Activated CD4-positive, CD25-positive, alpha-beta regulatory T cell (primary cell): Measurements from ENCODE around the gene MCF2L2.

Experiments
- DNase-seq, 4 experiments: peaks; one replicate each; lab custom pipeline; 2025; lab: John Stamatoyannopoulos, UW

Gene MCF2L2

DNA sequence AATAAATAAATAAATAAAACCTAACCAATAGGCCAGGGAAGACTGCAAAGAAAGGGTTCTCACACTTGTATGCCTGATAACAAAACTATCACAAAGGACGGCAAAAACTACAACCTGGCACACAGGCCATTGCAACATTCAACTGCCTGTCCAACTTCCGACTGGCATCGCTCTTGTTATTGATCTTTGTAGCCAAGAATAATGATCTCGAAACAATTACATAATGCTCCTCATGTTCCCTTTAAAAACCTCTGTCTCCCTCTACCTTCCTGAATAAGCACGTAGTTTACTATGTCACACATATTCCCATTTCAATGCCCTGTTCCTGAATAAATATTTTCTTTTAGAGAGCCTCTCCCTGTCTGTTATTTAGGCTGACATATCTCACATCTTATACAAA is 101.1 kb downstream of the MCF2L2 start:
- DNase-seq, result no peak

DNA sequence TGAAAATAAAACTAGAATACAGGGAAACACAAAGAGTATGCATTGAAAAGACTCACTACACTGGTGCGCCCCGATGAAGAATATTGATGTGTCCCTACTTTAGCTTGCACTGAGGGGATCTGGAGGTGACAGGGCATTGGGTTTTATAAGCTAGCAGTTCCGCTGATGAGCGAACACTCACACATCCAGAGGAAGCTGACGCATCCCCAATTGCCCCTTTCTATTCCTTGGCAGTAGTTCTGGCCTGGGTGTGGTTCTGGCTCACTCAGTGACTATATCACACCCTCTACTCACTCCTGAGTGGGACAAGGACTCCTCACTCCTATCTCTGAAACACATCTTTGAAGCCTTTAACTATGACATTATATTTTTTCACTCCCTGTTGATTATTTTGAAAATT is 104.3 kb downstream of the MCF2L2 start:
- no peak for DNase-seq

DNA sequence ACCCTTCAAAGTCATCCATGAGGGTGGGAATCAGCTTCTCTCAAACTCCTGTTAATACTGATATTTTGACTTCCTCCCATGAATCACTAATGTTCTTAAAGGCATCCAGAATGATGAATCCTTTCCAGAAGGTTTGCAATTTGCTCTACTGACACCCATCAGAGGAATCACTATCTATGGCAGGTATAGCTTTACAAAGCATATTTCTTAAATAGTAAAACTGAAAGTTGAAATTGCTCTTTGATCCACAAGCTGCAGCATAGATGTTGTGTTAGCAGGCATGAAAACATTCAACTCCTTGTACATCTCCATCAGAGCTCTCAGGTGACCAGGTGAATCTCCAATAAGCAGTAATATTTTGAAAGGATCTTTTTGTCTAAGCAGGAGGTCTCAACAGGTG is 109.0 kb downstream of the MCF2L2 start:
- no peak for DNase-seq

DNA sequence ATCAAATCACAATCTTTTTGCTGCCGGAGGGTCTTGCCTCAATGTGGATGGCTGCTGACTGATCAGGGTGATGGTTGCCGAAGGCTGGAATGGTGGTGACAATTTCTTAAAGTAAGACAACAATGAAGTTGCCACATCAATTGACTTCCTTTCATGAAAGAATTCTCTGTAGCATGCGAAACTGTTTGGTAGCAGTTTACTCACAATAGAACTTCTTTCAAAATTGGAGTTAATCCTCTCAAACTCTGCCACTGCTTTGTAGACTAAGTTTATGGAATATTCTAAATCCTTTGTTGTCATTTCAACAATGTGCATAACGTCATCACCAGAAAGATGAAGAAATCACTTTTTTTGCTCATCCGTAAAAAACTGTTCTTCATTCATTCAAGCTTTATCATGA is 109.5 kb downstream of the MCF2L2 start:
- no peak for DNase-seq

DNA sequence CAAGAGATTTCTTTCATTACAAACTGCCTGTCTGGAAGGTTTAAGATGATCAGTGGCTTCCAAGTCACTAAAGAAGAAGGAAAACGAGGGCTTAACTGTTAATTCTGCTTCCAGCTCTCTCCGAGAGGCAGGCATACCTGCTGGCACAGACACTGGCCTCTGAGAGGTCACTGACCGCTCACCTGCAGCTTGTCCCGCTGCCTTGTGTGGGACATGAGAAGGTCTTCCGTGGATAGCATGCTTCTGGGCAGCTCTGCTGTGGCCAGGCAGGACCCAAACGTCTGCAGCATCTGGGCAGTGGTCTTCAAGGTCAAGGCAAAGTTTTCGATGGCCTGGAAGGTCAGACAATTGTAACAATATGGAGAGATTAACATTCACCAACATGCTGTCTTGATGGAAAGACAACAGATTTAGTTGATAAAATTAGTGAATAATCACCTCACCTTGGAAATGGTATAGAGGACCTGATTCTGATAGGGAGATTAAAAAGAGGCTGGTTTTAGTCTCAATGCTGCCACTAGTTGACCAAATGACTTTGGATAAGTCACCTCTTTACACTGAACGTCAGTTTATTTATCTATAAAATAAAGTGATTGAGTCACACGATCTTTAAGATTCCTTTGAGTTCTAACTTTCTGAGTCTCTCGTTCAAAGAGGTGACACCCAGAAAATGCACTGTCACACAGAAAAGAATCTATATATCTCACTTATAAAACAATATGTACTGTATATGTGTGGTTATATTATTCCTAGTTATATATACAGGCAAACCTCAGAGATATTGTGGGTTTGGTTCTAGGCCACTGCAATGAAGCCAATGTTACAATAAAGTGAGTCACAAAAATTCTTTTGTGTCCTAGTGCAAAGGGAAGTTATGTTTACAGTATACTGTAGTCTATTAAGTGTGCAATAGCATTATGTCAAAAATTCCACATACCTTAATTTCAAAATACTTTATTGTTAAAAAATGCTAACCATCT is 110.2 kb downstream of the MCF2L2 start:
- DNase-seq, result no peak

DNA sequence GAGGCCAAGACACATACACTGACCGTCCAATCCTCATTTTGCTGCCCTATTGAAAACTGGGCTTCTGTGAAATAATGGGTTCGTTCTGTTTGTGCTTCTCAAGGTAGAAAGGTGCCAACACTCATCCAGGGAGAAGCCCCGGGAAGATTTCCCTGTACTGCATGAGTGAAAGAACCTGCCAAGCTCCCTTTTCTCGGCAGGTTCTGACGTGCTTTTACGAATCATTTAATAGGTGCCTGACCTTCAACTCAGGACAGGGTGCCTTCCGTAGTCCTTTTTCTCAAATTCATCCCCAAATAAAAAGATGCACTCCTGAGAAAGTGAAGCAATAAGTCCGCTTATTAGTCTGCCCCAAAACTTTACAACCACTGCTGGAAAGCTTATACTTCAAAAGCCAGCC is 111.1 kb downstream of the MCF2L2 start:
- DNase-seq, result no peak

DNA sequence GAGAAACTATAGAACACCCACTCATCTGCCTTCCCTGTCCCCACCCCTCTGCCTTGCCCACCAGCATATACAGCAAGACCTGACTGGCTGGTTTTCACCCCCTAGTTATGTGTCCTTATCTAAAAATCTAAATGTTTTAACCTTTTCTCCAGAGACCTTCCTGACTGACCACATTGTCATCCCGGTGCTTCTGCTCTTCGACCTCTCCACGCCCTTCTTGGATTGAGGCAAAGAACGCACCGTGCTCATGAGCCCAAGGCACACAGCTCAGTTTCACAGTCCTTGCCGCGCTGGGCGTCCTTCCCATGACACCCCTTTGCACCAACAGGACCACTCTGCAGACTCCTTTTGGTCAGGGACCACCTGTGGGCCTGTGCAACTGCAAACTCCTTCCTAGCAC is 112.7 kb downstream of the MCF2L2 start:
- DNase-seq, result no peak

DNA sequence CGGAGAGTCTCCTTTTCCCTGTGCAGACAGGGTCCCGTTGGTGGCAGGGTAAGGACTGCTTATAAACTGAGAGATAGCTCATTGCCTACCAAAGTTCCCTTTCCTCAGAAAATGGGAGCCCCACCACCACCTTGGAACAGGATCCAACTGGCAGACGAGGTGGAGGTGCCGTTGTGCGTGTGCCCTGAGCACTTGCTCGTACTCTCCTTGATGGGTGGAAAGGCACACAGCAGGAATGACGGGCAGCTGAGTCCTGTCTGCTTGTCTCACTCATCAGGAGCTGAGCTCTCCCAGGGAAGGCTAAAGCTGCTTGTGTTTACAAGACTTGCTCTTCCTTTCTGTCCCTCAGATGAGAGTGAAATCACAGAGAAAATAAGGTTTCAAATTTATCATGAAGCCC is 114.7 kb downstream of the MCF2L2 start:
- DNase-seq, result no peak

DNA sequence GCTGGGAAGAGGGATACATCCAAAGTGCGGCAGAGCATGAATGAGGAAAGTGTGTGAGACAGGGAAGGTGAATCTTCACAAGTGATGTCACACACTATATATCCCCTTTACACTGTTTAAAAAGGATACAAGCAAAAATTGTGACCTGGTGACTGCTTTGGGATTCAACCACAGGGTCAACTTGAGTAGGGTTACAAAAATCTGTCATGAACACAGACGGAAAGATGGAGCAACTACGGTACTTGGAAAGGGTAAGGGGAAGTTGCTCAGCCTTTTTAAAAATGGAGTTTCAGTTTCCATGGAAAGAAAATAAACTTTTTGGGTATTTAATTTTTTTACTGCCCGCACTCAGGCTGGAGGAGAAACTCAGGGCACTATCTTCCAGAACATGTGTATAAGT is 115.1 kb downstream of the MCF2L2 start:
- no peak for DNase-seq

DNA sequence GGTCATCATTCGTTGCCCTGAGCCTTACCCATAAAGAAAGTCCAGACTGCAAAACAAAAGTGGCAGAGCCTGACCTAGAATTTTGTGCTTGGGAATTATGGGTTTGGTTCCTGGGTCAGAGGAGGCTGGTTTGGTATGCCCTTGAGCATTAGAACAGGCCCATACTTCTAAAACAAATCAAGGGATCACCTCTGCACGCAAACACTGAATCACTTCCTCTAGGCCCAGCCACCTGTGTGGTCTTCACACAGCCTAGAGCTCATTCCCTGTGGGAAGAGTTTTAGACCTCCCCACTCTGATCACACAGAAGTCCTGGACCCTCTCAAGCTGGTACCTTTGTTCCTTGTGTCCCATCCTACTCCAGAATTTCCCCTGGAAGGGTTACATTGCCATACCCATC is 116.0 kb downstream of the MCF2L2 start:
- no peak for DNase-seq

DNA sequence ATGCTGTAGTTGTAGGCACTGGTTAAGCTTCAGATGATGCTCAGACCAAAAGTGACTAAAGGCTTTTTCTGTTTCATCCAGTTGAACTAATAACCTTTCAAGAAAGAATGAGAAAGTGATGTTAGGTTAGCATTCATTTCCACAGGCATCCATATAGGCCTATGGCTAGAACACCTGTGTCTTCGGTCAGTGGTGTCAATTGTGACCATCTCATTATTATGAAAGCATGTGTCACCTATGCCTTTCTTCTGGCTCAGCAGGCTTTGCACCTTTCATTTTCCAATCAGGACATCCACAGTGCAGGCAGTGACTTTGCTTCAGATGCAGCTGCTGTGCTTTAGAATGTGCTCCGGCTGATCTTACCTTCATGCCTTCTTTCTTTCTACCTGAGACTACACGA is 117.5 kb downstream of the MCF2L2 start:
- no peak for DNase-seq

DNA sequence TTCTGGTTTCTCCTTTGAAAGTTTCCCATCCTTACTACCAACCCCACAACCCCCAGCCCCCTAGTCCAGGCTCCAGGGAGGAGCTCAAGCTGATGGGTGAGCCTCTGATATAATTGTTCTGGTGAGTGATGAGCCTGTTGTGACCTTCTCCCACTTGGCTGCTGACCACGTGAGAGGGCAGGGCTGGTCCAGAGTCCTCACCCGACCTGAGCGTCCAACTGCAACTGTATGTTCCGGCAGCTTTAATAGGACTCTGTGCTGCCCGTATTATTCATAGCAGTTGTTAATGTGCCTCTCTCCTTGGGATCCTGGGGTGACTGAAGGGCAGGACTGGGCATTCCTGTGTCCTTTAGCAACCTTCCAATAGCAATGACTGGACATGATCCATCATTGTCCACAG is 119.1 kb downstream of the MCF2L2 start:
- DNase-seq, result no peak

DNA sequence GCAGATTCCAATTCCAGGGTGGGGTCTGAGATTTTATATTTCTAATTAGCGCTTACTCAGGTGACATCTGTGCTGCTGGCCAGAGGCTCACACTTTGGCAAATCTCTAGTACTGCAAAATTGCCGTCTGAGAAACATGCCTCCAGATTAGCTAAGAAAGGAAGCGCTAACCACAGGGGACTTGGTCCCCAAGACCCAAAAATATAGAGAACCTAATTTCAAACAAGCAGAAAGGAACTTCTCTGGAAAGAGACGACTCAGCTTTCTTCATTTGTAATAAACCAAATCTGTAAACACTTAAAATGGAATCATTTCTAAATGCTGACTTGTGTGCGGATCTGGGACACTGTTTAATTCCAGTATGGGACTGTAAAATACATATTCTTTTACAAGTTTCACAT is 119.7 kb downstream of the MCF2L2 start:
- DNase-seq, result no peak

DNA sequence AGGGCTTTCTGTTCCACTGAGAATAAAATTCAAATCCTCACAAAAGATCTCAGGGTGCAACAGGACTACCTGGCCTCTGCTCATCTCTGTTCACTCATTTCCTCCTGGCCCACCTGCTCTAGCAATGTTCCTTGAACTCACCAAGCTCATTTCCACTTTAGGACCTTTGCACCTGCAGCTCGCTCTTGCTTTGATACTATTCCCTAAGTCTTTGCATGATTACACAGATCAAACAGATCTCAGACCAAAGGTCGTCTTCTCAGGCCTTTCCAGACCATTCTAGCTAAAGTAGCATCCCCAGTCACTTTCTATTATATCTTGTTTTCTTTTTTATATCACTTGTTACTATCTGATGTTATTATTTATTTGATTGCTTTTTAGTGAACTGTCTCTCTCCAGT is 120.7 kb downstream of the MCF2L2 start:
- no peak for DNase-seq

DNA sequence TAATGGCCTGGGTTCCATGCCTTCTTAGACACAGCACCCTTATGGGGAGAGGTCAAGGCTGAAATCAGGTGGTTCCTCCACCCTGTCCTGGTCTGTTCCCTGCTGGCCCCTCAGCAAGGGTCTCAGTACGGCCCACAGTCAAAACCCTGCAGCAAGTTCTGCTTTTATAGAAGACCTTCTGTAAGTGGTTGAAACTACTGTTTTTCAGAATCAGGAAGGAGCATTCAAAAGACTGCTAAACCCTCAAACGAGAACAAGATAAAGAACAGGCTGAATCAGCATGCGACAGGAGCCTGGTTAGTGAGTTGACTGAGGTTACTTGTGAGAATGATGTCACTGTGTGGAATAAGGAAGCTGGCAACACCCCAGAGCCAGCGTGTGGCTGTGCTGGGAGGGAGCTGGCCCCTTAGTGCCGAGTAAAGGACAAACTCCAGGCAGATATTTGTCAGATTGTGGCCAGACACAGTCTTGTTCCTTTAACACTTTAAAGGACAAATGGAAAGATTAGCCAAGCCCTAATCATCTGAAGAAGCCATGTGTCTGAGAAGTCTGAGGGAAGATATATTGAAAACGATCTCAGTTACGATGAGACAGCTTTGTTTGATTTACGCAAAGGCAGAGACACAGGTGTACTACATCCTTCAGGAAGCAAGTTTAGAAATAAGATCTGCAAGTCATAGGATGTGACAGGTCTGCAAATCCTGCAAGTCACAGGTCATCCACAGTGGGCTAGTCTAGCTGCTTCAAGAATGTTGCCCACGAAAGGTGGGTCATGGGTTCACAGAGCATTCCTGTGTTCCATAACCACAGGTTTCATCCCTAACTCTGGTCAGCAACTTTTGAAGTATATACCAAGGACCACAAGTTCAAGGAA is 121.4 kb downstream of the MCF2L2 start:
- no peak for DNase-seq

DNA sequence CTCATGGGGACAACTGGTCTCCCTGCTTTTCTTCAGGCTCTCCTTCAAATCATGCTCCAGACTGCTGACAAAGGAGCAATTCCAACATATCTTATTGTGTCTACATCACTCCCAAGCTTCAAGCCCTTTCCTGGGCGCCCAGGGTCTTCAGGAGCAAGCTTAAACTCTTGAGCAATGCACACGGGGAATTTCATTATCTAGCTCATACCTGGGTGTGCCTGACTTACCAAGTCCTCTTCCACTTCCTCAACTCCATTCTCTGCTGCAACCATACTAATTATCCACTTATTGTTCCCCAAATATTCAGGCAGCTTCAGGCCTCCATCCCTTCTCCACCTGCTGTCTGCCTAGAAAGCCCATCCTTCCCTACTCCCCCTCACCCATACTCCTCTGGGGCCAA is 124.7 kb downstream of the MCF2L2 start:
- DNase-seq, result no peak

DNA sequence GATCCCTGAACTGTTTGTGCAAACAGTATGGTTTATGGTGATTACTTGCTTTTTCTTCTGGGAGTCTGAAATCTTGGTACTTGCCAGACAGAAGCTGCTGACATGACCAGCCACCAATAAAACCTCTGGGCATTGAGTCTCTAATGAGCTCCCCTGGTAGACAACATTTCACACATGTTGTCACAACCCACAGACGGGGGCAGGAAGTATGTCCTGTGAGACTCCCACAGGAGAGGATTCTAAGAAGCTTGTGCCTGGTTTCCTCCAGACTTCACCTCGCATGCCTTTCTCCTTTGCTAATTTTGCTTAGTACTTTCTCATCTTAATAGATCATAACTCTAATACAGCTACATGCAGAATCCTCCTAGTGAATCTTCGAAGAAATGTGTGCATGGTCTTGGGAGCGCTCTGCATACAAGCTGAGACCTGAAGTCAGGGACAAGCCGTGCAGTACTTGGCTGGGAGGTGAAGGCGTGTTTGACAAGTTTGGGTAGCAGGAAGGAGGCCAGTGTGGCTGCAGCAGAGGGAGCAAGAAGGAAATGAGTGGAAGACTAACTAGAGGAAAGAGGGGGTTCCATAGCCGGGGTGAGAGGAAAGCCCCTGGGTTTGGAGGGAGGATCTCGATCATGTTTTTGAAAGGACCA is 126.4 kb downstream of the MCF2L2 start:
- no peak for DNase-seq

DNA sequence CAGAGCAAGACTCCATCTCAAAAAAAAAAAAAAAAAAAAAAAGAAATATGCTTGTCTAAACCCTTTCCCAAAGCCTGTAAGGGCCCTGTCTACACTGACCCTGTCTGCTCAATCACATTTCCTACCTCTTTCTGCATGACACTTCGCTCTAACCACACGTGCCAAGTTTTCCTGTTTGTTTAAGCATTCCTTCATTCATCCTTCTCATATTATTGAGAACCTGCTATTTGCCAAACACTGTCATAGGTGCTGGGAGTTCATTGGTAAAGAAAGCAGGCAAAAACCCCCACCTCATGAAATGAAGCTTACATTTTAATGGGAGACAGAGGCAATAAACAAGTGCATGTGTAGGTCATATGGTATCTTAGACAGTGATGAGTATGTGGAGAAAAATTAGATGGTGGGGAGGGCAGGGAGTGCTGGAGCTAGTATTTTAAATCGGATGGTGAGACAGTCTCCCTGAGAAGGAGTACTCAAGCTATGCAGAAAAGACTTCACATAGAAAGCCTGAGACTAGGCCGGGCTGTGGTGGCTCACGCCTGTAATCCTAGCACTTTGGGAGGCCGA is 127.3 kb downstream of the MCF2L2 start:
- no peak for DNase-seq

DNA sequence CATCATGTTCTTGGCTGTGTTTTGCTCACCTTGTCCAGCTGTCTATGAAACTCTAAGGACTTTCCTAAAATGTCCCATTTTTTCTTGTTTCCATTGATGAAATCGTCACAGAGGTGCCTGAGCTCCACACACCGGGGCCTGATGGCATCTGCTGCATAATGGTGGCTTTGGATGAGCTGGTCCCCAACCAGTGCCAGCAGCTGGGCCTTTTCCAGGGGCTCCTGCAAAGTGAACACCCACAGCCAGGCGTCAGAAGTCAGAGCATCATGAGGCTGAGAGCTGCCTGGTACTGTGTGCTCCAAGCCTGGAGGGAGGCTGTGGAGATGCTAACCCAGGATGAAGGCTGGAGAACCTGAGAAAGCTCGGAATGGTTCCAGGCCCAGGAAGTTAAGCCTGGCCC is 128.4 kb downstream of the MCF2L2 start:
- no peak for DNase-seq

DNA sequence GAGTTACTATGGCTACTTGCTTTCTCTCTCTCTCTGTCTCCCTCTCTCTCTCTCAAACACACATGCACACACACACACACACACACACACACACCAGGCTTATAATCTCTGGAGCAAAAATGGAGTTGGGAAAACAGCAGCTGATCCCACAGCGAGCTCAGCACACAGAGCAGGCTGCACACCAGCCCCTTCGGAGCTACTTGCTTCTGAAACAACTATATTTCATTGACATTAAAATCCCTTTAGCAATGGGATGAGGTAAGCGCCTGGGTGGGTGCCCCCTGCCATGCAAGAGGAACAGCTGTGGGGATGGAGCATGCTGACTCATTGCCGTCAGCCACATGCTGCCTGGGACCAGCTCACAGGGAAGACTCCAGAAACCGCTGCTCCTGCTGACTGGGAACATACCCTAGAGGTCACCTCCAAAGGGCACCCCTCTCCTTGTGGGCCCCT is 129.7 kb downstream of the MCF2L2 start:
- no peak for DNase-seq

DNA sequence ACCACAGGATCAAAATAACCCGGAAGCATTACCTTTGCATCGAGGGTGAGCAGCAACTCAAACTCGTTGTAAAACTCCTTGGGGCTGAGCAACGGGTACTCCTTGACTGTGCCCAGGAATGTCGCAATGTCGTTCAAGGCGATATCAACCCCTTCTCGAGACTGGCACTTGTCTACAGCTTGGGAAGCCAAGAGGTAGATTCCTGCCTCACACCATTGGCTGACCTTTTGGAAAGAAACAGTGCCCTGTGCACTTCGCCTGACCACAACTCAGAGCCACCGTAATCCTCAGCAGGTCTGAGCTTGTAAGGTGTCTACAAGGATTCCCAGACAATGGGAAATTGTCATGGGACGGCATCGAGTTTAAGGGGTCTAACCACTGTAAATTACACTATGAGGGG is 131.5 kb downstream of the MCF2L2 start:
- DNase-seq, result no peak

DNA sequence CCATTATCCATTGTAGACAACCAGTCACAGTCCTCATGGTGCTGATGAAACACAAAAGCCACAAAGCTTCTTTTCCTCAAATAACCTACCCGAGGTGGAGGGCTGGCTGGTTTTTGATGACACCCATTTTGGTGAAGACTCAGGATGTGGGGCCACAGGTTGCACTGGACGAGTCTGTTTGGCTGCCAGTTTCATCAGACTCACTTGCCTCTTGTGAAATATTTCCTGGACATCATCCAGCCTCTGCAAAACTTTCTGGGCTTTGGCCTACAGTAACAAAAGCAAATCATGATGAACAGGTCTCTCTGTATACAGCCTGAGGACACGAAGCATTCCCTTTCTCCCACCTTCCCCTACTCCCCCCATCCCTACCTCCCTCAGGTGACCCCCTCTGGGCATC is 133.2 kb downstream of the MCF2L2 start:
- DNase-seq, result no peak
